Osteoblast (primary cell): ENCODE data around the gene ARL8A. TPM values are rescaled to one million over a fixed set of nuclear protein-coding genes. Genes with fewer than 3 reads are reported as not detected.

ENCODE experiments used
- DNase-seq: peaks from one replicate; pipeline ENCODE4 v3.0.0; 2011; ENCODE audit warnings: low spot score, mixed read lengths; ENCODE audit not compliant: insufficient read length; ENCODE audit errors: missing footprints
- H2AFZ ChIP-seq: 2 replicates; pipeline ENCODE4 v1.6.0; 2011; ENCODE audit warnings: mild to moderate bottlenecking, low read length
- H3K27ac ChIP-seq: 2 replicates; pipeline ENCODE4 v1.5.1; 2011; ENCODE audit warnings: mild to moderate bottlenecking, low read depth, low read length, moderate library complexity
- H3K27me3 ChIP-seq: 2 replicates; pipeline ENCODE4 v1.6.0; 2012; ENCODE audit warnings: mild to moderate bottlenecking, control low read depth, inconsistent platforms, low read length, moderate library complexity; ENCODE audit not compliant: insufficient read depth
- H3K36me3 ChIP-seq: 2 replicates; pipeline ENCODE4 v1.5.1; 2011; ENCODE audit warnings: mild to moderate bottlenecking, low read length, control low read depth, moderate library complexity; ENCODE audit not compliant: insufficient read depth
- H3K4me1 ChIP-seq: 2 replicates; pipeline ENCODE4 v1.5.1; 2011; ENCODE audit warnings: mild to moderate bottlenecking, low read length, control low read depth, moderate library complexity; ENCODE audit not compliant: insufficient read depth
- H3K4me2 ChIP-seq: 2 replicates; pipeline ENCODE4 v1.6.0; 2011; ENCODE audit warnings: mild to moderate bottlenecking, low read length; ENCODE audit not compliant: insufficient read depth
- H3K4me3 ChIP-seq: fragments of 200-600 bp; sonication (generic); 3 replicates; pipeline ENCODE4 v1.5.1; 2012; ENCODE audit warnings: mild to moderate bottlenecking, low read length, inconsistent platforms; ENCODE audit not compliant: insufficient read depth
- H3K79me2 ChIP-seq: 2 replicates; pipeline ENCODE4 v1.6.0; 2012; ENCODE audit warnings: mild to moderate bottlenecking, low read length, control low read depth, inconsistent platforms; ENCODE audit not compliant: insufficient read depth
- H3K9me3 ChIP-seq: 2 replicates; pipeline ENCODE4 v1.5.1; 2011; ENCODE audit warnings: low read depth, low read length, control low read depth
- H4K20me1 ChIP-seq: 2 replicates; pipeline ENCODE4 v1.6.0; 2012; ENCODE audit warnings: mild to moderate bottlenecking, low read length, control low read depth; ENCODE audit not compliant: insufficient read depth
- CTCF ChIP-seq: IDR thresholded peaks from 2 replicates; pipeline ENCODE4 v1.5.1; 2011; ENCODE audit warnings: mild to moderate bottlenecking, low read depth, low read length, moderate library complexity; ENCODE audit errors: extremely low read depth
- total RNA-seq: library from RNA; depleted of rRNA; stranded (reverse); fragments of >200 nt; gene quantifications from 2 replicates; pipeline ENCODE4 v1.2.3, GENCODE V29; 2012

The ARL8A gene
- total RNA-seq, 1 donor, result 24.2 TPM

- Histone ChIP-seq H3K36me3 (no peaks in the 10 kb centered on the region), H4K20me1 (no peaks in the 10 kb centered on the region), H3K4me3 (no peak overlapping the region), H3K4me1 (no peaks in the 10 kb centered on the region), H2AFZ (no peak overlapping the region), H3K27ac (no peak overlapping the region), H3K9me3 (no peaks in the 10 kb centered on the region), H3K79me2 (no peaks in the 10 kb centered on the region), H3K4me2 (no peak overlapping the region), H3K27me3 (peaks cover 2% of the 10 kb centered on the region)
- no peak for TF ChIP-seq CTCF
- DNase-seq, result peak; percentile 83
Measured at GRCh38 chr1:202161151-202162046, 16.9 kb upstream of the ARL8A start.

DNA sequence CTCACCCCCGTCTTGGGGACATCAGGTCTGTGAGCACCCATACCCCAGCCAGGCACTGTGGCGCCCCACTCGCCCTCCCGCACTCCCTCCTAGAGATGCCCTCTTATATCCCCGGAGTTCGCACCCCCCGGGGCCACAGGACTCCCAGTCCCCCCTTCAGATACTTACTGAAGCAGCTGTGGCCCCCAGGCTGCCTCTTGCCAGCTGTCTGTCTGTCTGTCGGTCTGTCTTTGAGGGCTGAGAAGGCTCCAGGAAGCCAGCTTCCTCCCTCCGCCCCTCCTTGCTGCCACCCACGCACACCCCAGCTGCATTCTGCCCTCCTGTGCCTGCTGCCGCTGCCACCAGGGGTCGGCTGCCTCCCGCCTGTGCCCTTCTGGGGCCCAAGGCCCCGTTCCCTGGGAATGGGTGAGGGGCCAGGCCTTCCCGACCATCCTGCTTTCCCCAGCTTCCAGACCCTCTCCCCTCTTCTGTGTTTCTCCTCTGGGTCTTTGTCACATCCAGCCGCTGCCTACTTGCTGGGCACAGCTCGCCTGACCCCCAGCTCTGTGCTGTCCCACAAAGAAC is 15.9 kb upstream of the ARL8A start, which contains the start of gene PTPN7:
Gene PTPN7 (minus strand): TSS at position 226 of the 564 bp plus-strand sequence. CDS start 1,200 bp downstream, outside the sequence.
- no peak for TF ChIP-seq CTCF
- H3K4me2 ChIP-seq, result no peak within 1 kb of the TSS
- H3K27me3 ChIP-seq, result no peaks in the 10 kb centered on the region
- H3K9me3 ChIP-seq, result no peaks in the 10 kb centered on the region
- no peak within 1 kb of the TSS for H3K4me3 ChIP-seq
- DNase-seq, result peak; percentile 81
- H3K79me2 ChIP-seq, result no peaks in the 10 kb centered on the region
- H3K36me3 ChIP-seq, result no peaks in the 10 kb centered on the region
- H4K20me1 ChIP-seq, result no peaks in the 10 kb centered on the region
- no peaks in the 10 kb centered on the region for H3K4me1 ChIP-seq
- H3K27ac ChIP-seq, result no peak within 1 kb of the TSS
- H2AFZ ChIP-seq, result no peak within 1 kb of the TSS

GRCh38 chr1:202159534-202160371 is 15.2 kb upstream of the ARL8A start:
- H3K79me2 ChIP-seq, result no peaks in the 10 kb centered on the region
- no peaks in the 10 kb centered on the region for H4K20me1 ChIP-seq
- no peak overlapping the region for H3K4me2 ChIP-seq
- H3K27ac ChIP-seq, result no peak overlapping the region
- no peaks in the 10 kb centered on the region for H3K27me3 ChIP-seq
- no peak overlapping the region for H2AFZ ChIP-seq
- H3K36me3 ChIP-seq, result no peaks in the 10 kb centered on the region
- no peak for TF ChIP-seq CTCF
- H3K9me3 ChIP-seq, result no peaks in the 10 kb centered on the region
- no peak for DNase-seq
- no peak overlapping the region for H3K4me3 ChIP-seq
- H3K4me1 ChIP-seq, result peaks cover 7% of the 10 kb centered on the region
